ENCODE data around the gene ENTPD8. TPM values are rescaled to one million over a fixed set of nuclear protein-coding genes. Genes with fewer than 3 reads are reported as not detected.

The ENTPD8 gene
- total and polyA plus RNA-seq, 2 donors (not counting 3 experiments of a cell fraction or from before 2014, with no cell fraction given): 0.44 to 0.51 TPM

DNA sequence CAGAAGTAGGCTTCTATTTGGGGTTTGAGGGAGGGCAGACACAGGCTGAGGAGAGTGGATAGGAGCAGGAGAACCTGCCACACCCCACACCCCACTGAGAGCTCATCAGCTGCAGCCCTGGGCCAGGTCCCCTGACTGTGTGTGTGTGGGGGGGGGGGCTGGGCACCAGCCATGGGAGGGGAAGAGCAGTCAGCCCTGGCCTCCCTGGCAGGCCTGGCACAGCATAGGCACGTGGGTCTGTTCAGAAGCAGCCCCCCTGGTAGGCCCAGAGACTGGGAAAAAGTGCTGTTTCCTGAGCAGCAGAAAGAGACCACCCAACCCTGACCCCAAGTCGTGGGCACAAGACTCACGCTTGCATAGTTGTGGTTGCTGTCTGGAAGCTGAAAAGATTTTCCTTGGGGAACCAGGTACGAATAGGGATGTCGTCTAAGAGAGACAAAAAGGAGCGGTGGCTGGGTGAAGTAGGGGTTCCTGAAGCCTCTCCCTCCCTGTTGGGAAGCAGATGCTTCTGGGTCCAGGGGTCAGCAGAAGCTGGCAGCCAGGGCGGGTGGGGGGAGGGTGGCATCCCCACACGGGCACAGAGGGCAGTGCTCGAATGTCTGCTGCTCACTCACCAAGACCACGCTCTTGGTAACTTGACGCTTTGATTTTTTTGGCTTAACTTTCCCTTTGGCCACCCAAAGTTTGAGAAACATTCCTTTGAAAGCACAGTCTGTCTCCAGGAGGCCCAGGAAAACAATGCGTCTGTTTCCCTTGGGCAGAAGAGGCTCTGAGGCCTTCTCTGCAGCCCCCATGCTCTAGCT is 15.1 kb upstream of the ENTPD8 start:
- H3K79me2 ChIP-seq (ENCODE audit: control insufficient read depth, insufficient read depth, low read length): peaks cover 9% of the 10 kb centered on the region
- no peaks in the 10 kb centered on the region for H3K9me3 ChIP-seq (replicated peaks; ENCODE audit: control insufficient read depth, insufficient read depth, low read length)
- no peaks in the 10 kb centered on the region for H3K27me3 ChIP-seq (ENCODE audit: control insufficient read depth in 2 of 2, insufficient read depth in 2 of 2, low read length in 2 of 2)
- H4K20me1 ChIP-seq (replicated peaks; ENCODE audit: control insufficient read depth, extremely low read depth, insufficient read depth, low read length): no peaks in the 10 kb centered on the region
- H3K4me1 ChIP-seq (ENCODE audit: control insufficient read depth, extremely low read depth, insufficient read depth, low read length): peaks cover 11% of the 10 kb centered on the region
- H3K9ac ChIP-seq (replicated peaks; ENCODE audit: extremely low read depth, insufficient read depth, low read length): no peak overlapping the region
- intact Hi-C loops (cut with micrococcal nuclease) (no loop called here), dilution Hi-C loops (cut with MboI; ENCODE audit: extremely low pct_ligation_motif_present, low sequenced_read_pairs) (no loop called here)
- FAIRE-seq (no peak), DNase-seq (ENCODE audit: low read depth, low spot score) (no peak)
- H3K36me3 ChIP-seq (ENCODE audit: control insufficient read depth in 2 of 2, extremely low read depth in 1 of 2, insufficient read depth in 2 of 2, low read length in 2 of 2): peaks cover 0 to 4% of the 10 kb centered on the region in 2 experiments
- ChIA-PET POLR2A (no interaction called here), CTCF (no interaction called here)
- H3K4me3 ChIP-seq (replicated peaks in 1 of 3; ENCODE audit: insufficient read depth in 1 of 3, low read depth in 1 of 3, low read length in 3 of 3): no peak overlapping the region
- H3K27ac ChIP-seq (ENCODE audit: insufficient read depth, low read depth, low read length): no peak overlapping the region
- TF ChIP-seq, protein P1, sequence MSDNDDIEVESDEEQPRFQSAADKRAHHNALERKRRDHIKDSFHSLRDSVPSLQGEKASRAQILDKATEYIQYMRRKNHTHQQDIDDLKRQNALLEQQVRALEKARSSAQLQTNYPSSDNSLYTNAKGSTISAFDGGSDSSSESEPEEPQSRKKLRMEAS (IDR thresholded peaks at IDR 0.05; ENCODE audit: insufficient read depth, insufficient read length): no peak
- TF ChIP-seq POLR2A (IDR thresholded peaks at IDR 0.05; ENCODE audit: low read depth, low read length) (no peak), JUN (IDR thresholded peaks at IDR 0.05; ENCODE audit: borderline replicate concordance, insufficient read depth, insufficient read length, low read depth) (no peak), MYC (IDR thresholded peaks at IDR 0.05; ENCODE audit: low read depth, low read length) (no peak), FOS (IDR thresholded peaks at IDR 0.05; ENCODE audit: borderline replicate concordance, insufficient read depth, low read length) (no peak), EZH2 (IDR thresholded peaks at IDR 0.05; ENCODE audit: borderline replicate concordance, low read depth, low read length, severe bottlenecking) (no peak), POLR2AphosphoS5 (IDR thresholded peaks at IDR 0.05; ENCODE audit: insufficient read depth, low read depth, low read length) (no peak), GATA2 (IDR thresholded peaks at IDR 0.05; ENCODE audit: insufficient read depth, insufficient read length, low read depth, low read length) (no peak)
- TF ChIP-seq, protein P2, sequence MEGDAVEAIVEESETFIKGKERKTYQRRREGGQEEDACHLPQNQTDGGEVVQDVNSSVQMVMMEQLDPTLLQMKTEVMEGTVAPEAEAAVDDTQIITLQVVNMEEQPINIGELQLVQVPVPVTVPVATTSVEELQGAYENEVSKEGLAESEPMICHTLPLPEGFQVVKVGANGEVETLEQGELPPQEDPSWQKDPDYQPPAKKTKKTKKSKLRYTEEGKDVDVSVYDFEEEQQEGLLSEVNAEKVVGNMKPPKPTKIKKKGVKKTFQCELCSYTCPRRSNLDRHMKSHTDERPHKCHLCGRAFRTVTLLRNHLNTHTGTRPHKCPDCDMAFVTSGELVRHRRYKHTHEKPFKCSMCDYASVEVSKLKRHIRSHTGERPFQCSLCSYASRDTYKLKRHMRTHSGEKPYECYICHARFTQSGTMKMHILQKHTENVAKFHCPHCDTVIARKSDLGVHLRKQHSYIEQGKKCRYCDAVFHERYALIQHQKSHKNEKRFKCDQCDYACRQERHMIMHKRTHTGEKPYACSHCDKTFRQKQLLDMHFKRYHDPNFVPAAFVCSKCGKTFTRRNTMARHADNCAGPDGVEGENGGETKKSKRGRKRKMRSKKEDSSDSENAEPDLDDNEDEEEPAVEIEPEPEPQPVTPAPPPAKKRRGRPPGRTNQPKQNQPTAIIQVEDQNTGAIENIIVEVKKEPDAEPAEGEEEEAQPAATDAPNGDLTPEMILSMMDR (IDR thresholded peaks at IDR 0.05; ENCODE audit: extremely low read depth in 1 of 2, insufficient read depth in 1 of 2, low read depth in 1 of 2, low read length in 2 of 2): no peak
- no TSS peak for BruUV-seq (replicated peaks)
- no peaks in the 10 kb centered on the region for H3K9me1 ChIP-seq (replicated peaks; ENCODE audit: control insufficient read depth, extremely low read depth, insufficient read depth, low read length)
- H2AFZ ChIP-seq (ENCODE audit: low read depth, low read length): no peak overlapping the region
- no peak overlapping the region for H3K4me2 ChIP-seq (ENCODE audit: insufficient read depth, low read length)

All from endothelial cell of umbilical vein (primary cell).